HepG2 (cell line): ENCODE results near the gene AP1M2. TPM values are rescaled to one million over a fixed set of nuclear protein-coding genes. Genes with fewer than 3 reads are reported as not detected.

Experiments
- ATAC-seq: fragments of 200-7000 bp; cut with Tn5 transposase; 3 replicates; pipeline ENCODE4 v1.9.1; 2020; ENCODE audit warnings: mild to moderate bottlenecking, moderate library complexity
- BruUV-seq: library from RNA; stranded (reverse); fragments of 400-500 nt; replicated peaks from 2 replicates; lab custom pipeline; 2021; lab: Mats Ljungman, UMichigan
- CTCF ChIA-PET: fragments of 300-600 bp; formaldehyde crosslinking; extraction: SDS; loops from one replicate; lab custom pipeline; 2021; ENCODE audit warnings: low total read pairs, inconsistent platforms, low intra/inter-chr PET ratio; lab: Yijun Ruan, JAX
- POLR2A ChIA-PET: fragments of 350-600 bp; sonication (Branson Sonifier 250); formaldehyde crosslinking; loops from one replicate; lab custom pipeline; 2020; ENCODE audit warnings: antibody characterized with exemption, inconsistent platforms; lab: Yijun Ruan, JAX
- DNase-seq: peaks from one replicate; pipeline ENCODE4 v3.0.0-alpha.2; 2015; ENCODE audit warnings: low spot score
- FAIRE-seq: peaks from 3 replicates; lab custom pipeline; 2011; peaks lifted over from hg19 to GRCh38; lab: Jason Lieb, UNC
- H2AFZ ChIP-seq: one replicate; pipeline ENCODE4 v1.6.1; 2011; ENCODE audit warnings: low read length, inconsistent platforms
- H3K27ac ChIP-seq: fragments of 300-600 bp; 3 replicates; pipeline ENCODE4 v1.8.0; 2011; ENCODE audit warnings: mixed run types, mild to moderate bottlenecking, mixed read lengths, low read length, inconsistent platforms; ENCODE audit not compliant: insufficient read depth; ENCODE audit errors: extremely low read length
- H3K27me3 ChIP-seq, 2 experiments: fragments of 200-600 bp in 1 of 2; 2 replicates in 1 of 2; 3 replicates in 1 of 2; pipeline versions ENCODE4 v1.6.0 to v1.8.0; 2011; ENCODE audit warnings: low read length in 2 of 2, mild to moderate bottlenecking in 2 of 2, moderate library complexity in 2 of 2, inconsistent platforms in 1 of 2; ENCODE audit not compliant: insufficient read depth in 2 of 2, control insufficient read depth in 1 of 2
- H3K36me3 ChIP-seq, 2 experiments: fragments of 200-600 bp in 1 of 2; replicated peaks in 1 of 2; 2 replicates in 1 of 2; 3 replicates in 1 of 2; pipeline versions ENCODE4 v1.5.1 to v1.8.0; 2011; ENCODE audit warnings: low read length in 2 of 2, inconsistent platforms in 1 of 2; ENCODE audit not compliant: insufficient read depth in 2 of 2, control insufficient read depth in 1 of 2
- H3K4me1 ChIP-seq: 2 replicates; pipeline ENCODE4 v1.5.1; 2012; ENCODE audit warnings: low read length, inconsistent platforms; ENCODE audit not compliant: insufficient read depth
- H3K4me2 ChIP-seq: 2 replicates; pipeline ENCODE4 v1.6.0; 2011; ENCODE audit warnings: low read depth, low read length, inconsistent platforms
- H3K4me3 ChIP-seq, 3 experiments: fragments of 200-600 bp in 1 of 3; sonication (generic), shearing (Covaris generic) in 1 of 3; replicated peaks in 1 of 3; 2 replicates each; pipeline ENCODE4 v1.5.1; 2011 to 2016; ENCODE audit warnings: low read length in 3 of 3, inconsistent platforms in 2 of 3, low read depth in 2 of 3, mild to moderate bottlenecking in 2 of 3, control low read depth in 1 of 3, mixed read lengths in 1 of 3; ENCODE audit not compliant: insufficient read depth in 1 of 3
- H3K79me2 ChIP-seq: one replicate; pipeline ENCODE4 v1.6.1; 2011; ENCODE audit warnings: low read length, inconsistent platforms; ENCODE audit not compliant: insufficient read depth
- H3K9ac ChIP-seq: 2 replicates; pipeline ENCODE4 v1.6.0; 2011; ENCODE audit warnings: mild to moderate bottlenecking, low read depth, low read length, inconsistent platforms; ENCODE audit not compliant: insufficient read depth
- H3K9me3 ChIP-seq: 2 replicates; pipeline ENCODE4 v1.5.1; 2012; ENCODE audit warnings: mild to moderate bottlenecking, low read length
- H4K20me1 ChIP-seq: 2 replicates; pipeline ENCODE4 v1.6.0; 2011; ENCODE audit warnings: inconsistent platforms, mild to moderate bottlenecking, low read length, moderate library complexity; ENCODE audit not compliant: insufficient read depth
- MEIS1 ChIP-seq: sonication (generic); formaldehyde crosslinking; IDR thresholded peaks from 2 replicates; pipeline ENCODE4 v1.9.0; 2021; ENCODE audit warnings: mild to moderate bottlenecking, missing genetic modification reagents, moderate library complexity, borderline replicate concordance
- MXD3 ChIP-seq: IDR thresholded peaks from 2 replicates; pipeline ENCODE4 v1.6.1; 2016; ENCODE audit warnings: mild to moderate bottlenecking, missing biosample characterization, missing genetic modification reagents
- ZNF501 ChIP-seq: sonication (generic); formaldehyde crosslinking; IDR thresholded peaks from 2 replicates; pipeline ENCODE4 v1.5.1; 2020; ENCODE audit warnings: mild to moderate bottlenecking, moderate library complexity, missing genetic modification reagents
- WGBS: methylation state at CpG from one replicate; pipeline ENCODE4 v1.1.6; 2017; ENCODE audit warnings: low lambda C conversion rate; 5-methylcytosine and 5-hydroxymethylcytosine counted together
- in situ Hi-C: cut with HindIII; loops from 2 replicates; pipeline ENCODE4 v1.10.0; 2017; ENCODE audit warnings: low pct_unique_long_range_greater_than_20kb; ENCODE audit not compliant: extremely low pct_ligation_motif_present
- intact Hi-C: fragments of 100-400 bp; cut with micrococcal nuclease; formaldehyde crosslinking; loops from one replicate; pipeline ENCODE4 v1.10.0; 2022; ENCODE audit not compliant: unreplicated experiment
- polyA plus RNA-seq, 8 experiments: library from polyadenylated mRNA; depleted of rRNA in 3 of 8; stranded (reverse) in 7 of 8; unstranded in 1 of 8; fragments of >200 nt; fragmentation: Illumina TruSeq in 4 of 8; extraction: Trizol in 4 of 8; gene quantifications; 2 replicates each; pipeline versions ENCODE4 v1.2.1 to v1.2.3, GENCODE V29; 2011 to 2016; ENCODE audit warnings: low read depth in 4 of 8, missing spikeins in 1 of 8, mixed read lengths in 1 of 8; ENCODE audit not compliant: insufficient read depth in 1 of 8
- total RNA-seq, 5 experiments: library from RNA; depleted of rRNA; stranded (reverse); fragments of >200 nt; fragmentation: Illumina TruSeq; extraction: Trizol; gene quantifications; 2 replicates each; pipeline ENCODE4 v1.2.3, GENCODE V29; 2016; ENCODE audit warnings: low read depth in 1 of 5
- TF ChIP-seq, protein P1 (sequence below): sonication (generic); formaldehyde crosslinking; conservative IDR thresholded peaks from 2 replicates; pipeline ENCODE4 v1.4.0; 2020; ENCODE audit warnings: mild to moderate bottlenecking, missing genetic modification reagents, moderate library complexity

The AP1M2 gene
- total and polyA plus RNA-seq, 2 of the 13 experiments (the other 11 are each of a cell fraction or from before 2014, with no cell fraction given), result 6.3 to 76.8 TPM

- no peak for DNase-seq
- Histone ChIP-seq H2AFZ (no peak overlapping the region), H3K27me3 (no peaks in the 10 kb centered on the region), H3K4me2 (no peak overlapping the region), H3K9me3 (no peaks in the 10 kb centered on the region), H3K9ac (no peak overlapping the region), H4K20me1 (no peaks in the 10 kb centered on the region), H3K36me3 (peaks cover 22 to 74% of the 10 kb centered on the region in 2 experiments), H3K4me1 (no peaks in the 10 kb centered on the region), H3K27ac (no peak overlapping the region), H3K4me3 (no peak overlapping the region), H3K79me2 (no peaks in the 10 kb centered on the region)
- POLR2A ChIA-PET, result interaction anchor here (1.9 kb wide), 1 partner anchor 10 kb away, joined by 4 read pairs; the partner anchor contains the start of gene KRI1
- in situ Hi-C loops, result no loop called here
- no TSS peak for BruUV-seq
- 100% methylated on average over 7 of the region's 7 CpGs for WGBS
- TF ChIP-seq, protein P1, sequence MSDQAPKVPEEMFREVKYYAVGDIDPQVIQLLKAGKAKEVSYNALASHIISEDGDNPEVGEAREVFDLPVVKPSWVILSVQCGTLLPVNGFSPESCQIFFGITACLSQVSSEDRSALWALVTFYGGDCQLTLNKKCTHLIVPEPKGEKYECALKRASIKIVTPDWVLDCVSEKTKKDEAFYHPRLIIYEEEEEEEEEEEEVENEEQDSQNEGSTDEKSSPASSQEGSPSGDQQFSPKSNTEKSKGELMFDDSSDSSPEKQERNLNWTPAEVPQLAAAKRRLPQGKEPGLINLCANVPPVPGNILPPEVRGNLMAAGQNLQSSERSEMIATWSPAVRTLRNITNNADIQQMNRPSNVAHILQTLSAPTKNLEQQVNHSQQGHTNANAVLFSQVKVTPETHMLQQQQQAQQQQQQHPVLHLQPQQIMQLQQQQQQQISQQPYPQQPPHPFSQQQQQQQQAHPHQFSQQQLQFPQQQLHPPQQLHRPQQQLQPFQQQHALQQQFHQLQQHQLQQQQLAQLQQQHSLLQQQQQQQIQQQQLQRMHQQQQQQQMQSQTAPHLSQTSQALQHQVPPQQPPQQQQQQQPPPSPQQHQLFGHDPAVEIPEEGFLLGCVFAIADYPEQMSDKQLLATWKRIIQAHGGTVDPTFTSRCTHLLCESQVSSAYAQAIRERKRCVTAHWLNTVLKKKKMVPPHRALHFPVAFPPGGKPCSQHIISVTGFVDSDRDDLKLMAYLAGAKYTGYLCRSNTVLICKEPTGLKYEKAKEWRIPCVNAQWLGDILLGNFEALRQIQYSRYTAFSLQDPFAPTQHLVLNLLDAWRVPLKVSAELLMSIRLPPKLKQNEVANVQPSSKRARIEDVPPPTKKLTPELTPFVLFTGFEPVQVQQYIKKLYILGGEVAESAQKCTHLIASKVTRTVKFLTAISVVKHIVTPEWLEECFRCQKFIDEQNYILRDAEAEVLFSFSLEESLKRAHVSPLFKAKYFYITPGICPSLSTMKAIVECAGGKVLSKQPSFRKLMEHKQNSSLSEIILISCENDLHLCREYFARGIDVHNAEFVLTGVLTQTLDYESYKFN (CRISPR knock-in tag), result no peak
- TF ChIP-seq MXD3 (CRISPR knock-in tag), result no peak
- no peak for TF ChIP-seq MEIS1 (CRISPR knock-in tag)
- TF ChIP-seq ZNF501 (CRISPR knock-in tag), result no peak
- FAIRE-seq, result no peak
- intact Hi-C loops, result no loop called here
- no peak for ATAC-seq
- CTCF ChIA-PET, result no interaction called here
Observed at GRCh38 chr19:10555610-10555973, 31.5 kb downstream of the AP1M2 start.
